Measurements from ENCODE around the gene KAT7. TPM values are rescaled to one million over a fixed set of nuclear protein-coding genes. Genes with fewer than 3 reads are reported as not detected.
A peak's percentile ranks its signal among the peaks of the same experiment; 100 is the strongest.

KAT7 gene
- total and polyA plus RNA-seq, 11 donors: 10.1 to 80.9 (median 52.7) TPM

GRCh38 chr17:49783071-49783715 lies 5.3 kb upstream of the KAT7 start:
- Histone ChIP-seq H3K9me3 (no peaks in the 10 kb centered on the region), H3K36me3 (no peaks in the 10 kb centered on the region), H3K27ac (peak overlapping the region in 11 of 12 donors; percentile 2 to 80 (median 62)), H3K4me3 (no peak overlapping the region), H3K27me3 (no peaks in the 10 kb centered on the region), H3K4me1 (peaks cover 0 to 40% (median 21%) of the 10 kb centered on the region in 12 donors)
- ATAC-seq: peak in 3 of 4 donors; percentile 31 to 37 (median 32)
- TF ChIP-seq, protein P1, sequence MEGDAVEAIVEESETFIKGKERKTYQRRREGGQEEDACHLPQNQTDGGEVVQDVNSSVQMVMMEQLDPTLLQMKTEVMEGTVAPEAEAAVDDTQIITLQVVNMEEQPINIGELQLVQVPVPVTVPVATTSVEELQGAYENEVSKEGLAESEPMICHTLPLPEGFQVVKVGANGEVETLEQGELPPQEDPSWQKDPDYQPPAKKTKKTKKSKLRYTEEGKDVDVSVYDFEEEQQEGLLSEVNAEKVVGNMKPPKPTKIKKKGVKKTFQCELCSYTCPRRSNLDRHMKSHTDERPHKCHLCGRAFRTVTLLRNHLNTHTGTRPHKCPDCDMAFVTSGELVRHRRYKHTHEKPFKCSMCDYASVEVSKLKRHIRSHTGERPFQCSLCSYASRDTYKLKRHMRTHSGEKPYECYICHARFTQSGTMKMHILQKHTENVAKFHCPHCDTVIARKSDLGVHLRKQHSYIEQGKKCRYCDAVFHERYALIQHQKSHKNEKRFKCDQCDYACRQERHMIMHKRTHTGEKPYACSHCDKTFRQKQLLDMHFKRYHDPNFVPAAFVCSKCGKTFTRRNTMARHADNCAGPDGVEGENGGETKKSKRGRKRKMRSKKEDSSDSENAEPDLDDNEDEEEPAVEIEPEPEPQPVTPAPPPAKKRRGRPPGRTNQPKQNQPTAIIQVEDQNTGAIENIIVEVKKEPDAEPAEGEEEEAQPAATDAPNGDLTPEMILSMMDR (IDR thresholded peaks at IDR 0.05): no peak
- TF ChIP-seq POLR2A (IDR thresholded peaks at IDR 0.05): no peak
- 28 to 50% (median 35%) methylated on average over 3 of the region's 3 CpGs for WGBS, 4 donors
- intact Hi-C loops (cut with DNase I): loop anchor here in 3 of 10 donors (5.0 to 10.0 kb wide), 4 partner anchors 64 to 216 kb away; partner anchors contain the start of genes NXPH3 (in 1 of the 3) and TAC4 (in 1 of the 3)
- peak in 3 of 5 donors; percentile 54 to 61 (median 55) for DNase-seq

DNA sequence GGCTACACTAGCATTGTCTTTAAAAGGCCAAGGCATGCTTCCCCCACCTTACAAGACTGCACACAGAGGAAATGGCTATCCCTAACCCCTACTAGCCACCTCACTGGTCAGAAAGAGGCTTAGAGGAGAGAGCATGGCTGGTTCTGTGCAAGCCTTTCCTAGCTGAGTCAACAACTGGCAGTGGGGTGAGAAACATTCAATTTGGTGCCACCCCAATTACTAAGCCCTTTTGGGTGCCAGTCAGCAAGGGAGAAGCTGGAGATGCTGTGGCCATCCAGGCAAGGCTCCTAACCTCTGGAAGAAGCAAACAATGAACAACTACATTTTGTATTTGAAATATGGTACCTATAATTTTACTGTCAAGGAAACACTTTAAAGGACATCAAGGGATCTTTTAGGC lies 4.7 kb upstream of the KAT7 start:
- Histone ChIP-seq H3K27me3 (no peaks in the 10 kb centered on the region), H3K36me3 (no peaks in the 10 kb centered on the region), H3K9me3 (no peaks in the 10 kb centered on the region), H3K4me3 (no peak overlapping the region), H3K27ac (peak overlapping the region in 11 of 12 donors; percentile 2 to 80 (median 62)), H3K4me1 (peaks cover 0 to 40% (median 21%) of the 10 kb centered on the region in 12 donors)
- intact Hi-C loops (cut with DNase I): loop anchor here in 3 of 10 donors (5.0 to 10.0 kb wide), 4 partner anchors 64 to 216 kb away; partner anchors contain the start of genes NXPH3 (in 1 of the 3) and TAC4 (in 1 of the 3)
- DNase-seq (no peak), ATAC-seq (no peak)
- TF ChIP-seq, protein P1 (IDR thresholded peaks at IDR 0.05): no peak
- TF ChIP-seq POLR2A (IDR thresholded peaks at IDR 0.05): no peak

DNA sequence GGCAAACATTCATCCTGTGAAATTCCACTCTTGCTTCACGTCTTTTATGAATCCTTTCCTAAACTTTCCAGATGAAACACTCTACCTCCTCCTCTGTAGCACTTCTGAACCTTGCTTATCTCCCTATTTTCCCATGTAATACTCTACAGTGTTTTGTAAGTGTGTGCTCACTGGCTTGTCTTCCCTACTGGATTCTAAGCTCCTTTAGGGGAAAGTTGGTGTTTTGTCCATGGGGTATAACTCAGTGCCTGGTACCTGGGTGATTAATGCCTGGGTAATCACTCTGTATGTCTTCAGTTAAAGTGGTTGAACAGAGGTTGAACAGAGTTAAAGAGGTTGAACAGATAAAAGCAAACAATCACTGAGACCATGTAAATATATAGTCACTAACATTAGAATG lies 3.8 kb upstream of the KAT7 start:
- DNase-seq (no peak), ATAC-seq (no peak)
- Histone ChIP-seq H3K36me3 (no peaks in the 10 kb centered on the region), H3K4me1 (peaks cover under 1 to 38% (median 22%) of the 10 kb centered on the region in 12 donors), H3K9me3 (no peaks in the 10 kb centered on the region), H3K27ac (peak overlapping the region in 7 of 12 donors; percentile 43 to 80 (median 66)), H3K27me3 (no peaks in the 10 kb centered on the region), H3K4me3 (no peak overlapping the region)
- intact Hi-C loops (cut with DNase I): loop anchor here in 6 of 10 donors (5.0 to 10.0 kb wide), 7 partner anchors 43 to 217 kb away; partner anchors contain the start of genes TAC4 (in 2 of the 6), NXPH3 (in 1 of the 6) and SLC35B1 (in 1 of the 6)
- TF ChIP-seq, protein P1 (IDR thresholded peaks at IDR 0.05): no peak
- TF ChIP-seq POLR2A (IDR thresholded peaks at IDR 0.05): no peak
- 57 to 76% (median 63%) methylated on average over 1 of the region's 1 CpG for WGBS, 4 donors

GRCh38 chr17:49787884-49788477 lies 500 bp upstream of the KAT7 start:
- peaks cover 6 to 59% (median 40%) of the 10 kb centered on the region in 12 donors for H3K4me1 ChIP-seq
- DNase-seq (peak in 4 of 5 donors; percentile 23 to 37 (median 31)), ATAC-seq (no peak)
- no peaks in the 10 kb centered on the region for H3K27me3 ChIP-seq
- no peaks in the 10 kb centered on the region for H3K9me3 ChIP-seq
- intact Hi-C loops (cut with DNase I): loop anchor here in 6 of 10 donors (1.0 to 10.0 kb wide), 10 partner anchors 24 to 221 kb away; partner anchors contain the start of genes FAM117A (in 1 of the 6), NXPH3 (in 1 of the 6), SLC35B1 (in 1 of the 6) and TAC4 (in 1 of the 6)
- peak overlapping the region; percentile 77 to 100 (median 96) for H3K4me3 ChIP-seq
- H3K27ac ChIP-seq: peak overlapping the region; percentile 80 to 100 (median 98)
- peaks cover 0 to 30% (median 21%) of the 10 kb centered on the region in 9 donors for H3K36me3 ChIP-seq
- 1 to 5% (median 2%) methylated on average over 17 of the region's 17 CpGs for WGBS, 4 donors
- no peak for TF ChIP-seq POLR2A (IDR thresholded peaks at IDR 0.05)
- TF ChIP-seq, protein P1 (IDR thresholded peaks at IDR 0.05): no peak

Measured in heart left ventricle (tissue), 16 donors.